ENCODE measurements around the gene MAP2K2.

MAP2K2 gene

DNA sequence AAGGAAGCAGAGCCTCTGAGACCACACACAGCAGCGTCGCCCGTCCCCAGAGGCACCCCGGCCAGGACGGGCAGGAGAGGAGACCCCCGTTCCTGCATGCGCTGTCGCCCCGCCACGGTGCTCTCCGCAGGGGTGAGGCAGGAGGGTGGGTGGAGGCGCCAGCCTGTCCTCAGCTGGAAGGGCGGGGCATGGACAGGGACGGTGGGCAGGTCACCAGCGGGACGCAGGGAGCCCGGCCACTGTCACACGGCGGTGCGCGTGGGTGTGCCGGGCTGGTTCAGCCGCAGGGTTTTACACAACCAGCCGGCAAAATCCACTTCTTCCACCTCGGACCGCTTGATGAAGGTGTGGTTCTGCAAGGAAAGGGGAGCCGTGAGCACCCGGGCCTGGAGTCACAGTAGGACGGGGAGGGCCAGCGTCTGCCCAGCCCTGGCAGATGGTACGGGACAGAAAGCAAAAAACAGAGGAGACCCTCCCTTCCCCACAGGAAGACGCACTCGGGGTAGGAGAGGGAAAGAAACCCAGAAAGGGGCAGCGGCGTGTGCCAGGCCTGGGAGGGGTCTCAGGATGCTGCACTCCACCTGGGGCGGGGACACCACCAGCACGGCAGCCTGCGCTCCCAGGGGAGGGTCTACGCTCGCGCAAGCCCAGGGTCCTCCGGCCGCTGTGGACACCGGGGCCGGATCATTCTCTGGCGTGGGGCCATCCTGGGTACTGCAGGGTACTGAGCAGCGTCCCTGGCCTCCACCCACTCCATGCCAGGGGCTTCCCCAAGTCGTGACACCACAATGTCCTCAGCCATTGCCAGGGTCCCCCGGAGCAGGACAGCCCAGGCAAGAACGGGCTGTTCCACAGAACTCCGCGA lies 33.3 kb downstream of the MAP2K2 start:
- Histone ChIP-seq H3K9ac (ENCODE audit: low read length) (no peak overlapping the region), H4K20me1 (ENCODE audit: insufficient read depth, low read length) (no peaks in the 10 kb centered on the region), H3K27ac (ENCODE audit: low read length) (no peak overlapping the region), H3K4me1 (ENCODE audit: low read length) (no peaks in the 10 kb centered on the region), H3K36me3 (replicated peaks; ENCODE audit: low read depth, low read length) (peaks cover 15% of the 10 kb centered on the region), H3K27me3 (ENCODE audit: low read depth, low read length) (no peaks in the 10 kb centered on the region), H3K79me2 (ENCODE audit: low read length) (no peaks in the 10 kb centered on the region), H3K9me3 (ENCODE audit: insufficient read depth, low read length) (no peaks in the 10 kb centered on the region), H3K4me3 (ENCODE audit: low read length) (no peak overlapping the region), H3K4me2 (ENCODE audit: low read length) (no peak overlapping the region), H2AFZ (ENCODE audit: low read depth, low read length) (no peak overlapping the region)
- TF ChIP-seq EZH2phosphoT487 (IDR thresholded peaks at IDR 0.05; ENCODE audit: low read depth) = no peak
- TF ChIP-seq, protein P1, sequence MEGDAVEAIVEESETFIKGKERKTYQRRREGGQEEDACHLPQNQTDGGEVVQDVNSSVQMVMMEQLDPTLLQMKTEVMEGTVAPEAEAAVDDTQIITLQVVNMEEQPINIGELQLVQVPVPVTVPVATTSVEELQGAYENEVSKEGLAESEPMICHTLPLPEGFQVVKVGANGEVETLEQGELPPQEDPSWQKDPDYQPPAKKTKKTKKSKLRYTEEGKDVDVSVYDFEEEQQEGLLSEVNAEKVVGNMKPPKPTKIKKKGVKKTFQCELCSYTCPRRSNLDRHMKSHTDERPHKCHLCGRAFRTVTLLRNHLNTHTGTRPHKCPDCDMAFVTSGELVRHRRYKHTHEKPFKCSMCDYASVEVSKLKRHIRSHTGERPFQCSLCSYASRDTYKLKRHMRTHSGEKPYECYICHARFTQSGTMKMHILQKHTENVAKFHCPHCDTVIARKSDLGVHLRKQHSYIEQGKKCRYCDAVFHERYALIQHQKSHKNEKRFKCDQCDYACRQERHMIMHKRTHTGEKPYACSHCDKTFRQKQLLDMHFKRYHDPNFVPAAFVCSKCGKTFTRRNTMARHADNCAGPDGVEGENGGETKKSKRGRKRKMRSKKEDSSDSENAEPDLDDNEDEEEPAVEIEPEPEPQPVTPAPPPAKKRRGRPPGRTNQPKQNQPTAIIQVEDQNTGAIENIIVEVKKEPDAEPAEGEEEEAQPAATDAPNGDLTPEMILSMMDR (IDR thresholded peaks at IDR 0.05; ENCODE audit: low read depth, low read length) = no peak

DNA sequence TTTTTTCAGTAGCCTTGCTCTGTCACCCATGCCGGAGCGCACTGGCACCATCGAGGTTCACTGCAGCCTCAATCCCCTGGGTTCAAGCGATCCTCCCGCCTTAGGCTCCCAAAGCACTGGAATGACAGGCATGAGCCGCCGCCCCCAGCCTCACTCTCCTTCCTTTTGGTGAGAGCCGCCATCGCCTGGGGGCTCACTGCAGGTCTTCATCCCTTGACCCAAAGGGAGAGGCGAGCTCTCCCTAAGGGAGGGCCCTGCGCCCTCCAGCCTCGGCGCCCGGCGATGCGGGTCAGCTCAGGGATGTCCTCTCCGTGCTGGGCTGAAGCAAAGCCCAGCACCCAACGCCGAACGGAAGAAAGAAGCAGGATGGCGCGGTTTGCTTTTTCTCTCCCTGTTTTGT lies 34.0 kb downstream of the MAP2K2 start:
- no peaks in the 10 kb centered on the region for H4K20me1 ChIP-seq (ENCODE audit: insufficient read depth, low read length)
- TF ChIP-seq, protein P1 (IDR thresholded peaks at IDR 0.05; ENCODE audit: low read depth, low read length) = no peak
- TF ChIP-seq EZH2phosphoT487 (IDR thresholded peaks at IDR 0.05; ENCODE audit: low read depth) = no peak
- no peak overlapping the region for H3K4me2 ChIP-seq (ENCODE audit: low read length)
- H3K27ac ChIP-seq (ENCODE audit: low read length) = no peak overlapping the region
- no peaks in the 10 kb centered on the region for H3K27me3 ChIP-seq (ENCODE audit: low read depth, low read length)
- H3K4me1 ChIP-seq (ENCODE audit: low read length) = no peaks in the 10 kb centered on the region
- no peak overlapping the region for H3K9ac ChIP-seq (ENCODE audit: low read length)
- H3K9me3 ChIP-seq (ENCODE audit: insufficient read depth, low read length) = no peaks in the 10 kb centered on the region
- H3K79me2 ChIP-seq (ENCODE audit: low read length) = no peaks in the 10 kb centered on the region
- H3K4me3 ChIP-seq (ENCODE audit: low read length) = no peak overlapping the region
- H2AFZ ChIP-seq (ENCODE audit: low read depth, low read length) = no peak overlapping the region
- peaks cover 15% of the 10 kb centered on the region for H3K36me3 ChIP-seq (replicated peaks; ENCODE audit: low read depth, low read length)

DNA sequence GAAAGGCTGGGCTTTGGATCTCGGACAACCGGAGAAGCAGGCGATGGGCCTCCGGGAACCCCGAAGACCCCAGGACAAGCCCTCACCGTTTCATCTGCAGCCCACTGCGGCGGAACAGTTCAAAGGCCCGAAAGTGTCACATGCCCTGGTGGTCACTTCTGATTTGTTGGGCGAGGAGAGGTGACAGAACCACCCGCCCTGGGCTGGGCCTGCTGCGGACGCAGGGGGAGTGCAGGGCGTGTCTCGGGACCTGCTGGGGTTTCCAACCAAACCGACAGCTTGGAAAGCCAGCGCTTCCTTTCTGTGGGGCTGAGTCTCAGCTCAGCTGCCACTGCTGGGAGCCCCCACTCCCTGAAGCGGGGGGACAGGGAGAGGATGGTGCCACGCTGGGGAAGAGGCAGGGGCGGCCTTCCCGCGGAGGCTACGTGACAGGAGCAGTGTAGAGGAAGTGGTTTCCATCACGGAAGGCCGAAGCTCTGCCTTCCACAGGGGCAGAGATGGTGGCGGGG lies 34.5 kb downstream of the MAP2K2 start:
- H3K27ac ChIP-seq (ENCODE audit: low read length) = no peak overlapping the region
- H3K4me2 ChIP-seq (ENCODE audit: low read length) = no peak overlapping the region

DNA sequence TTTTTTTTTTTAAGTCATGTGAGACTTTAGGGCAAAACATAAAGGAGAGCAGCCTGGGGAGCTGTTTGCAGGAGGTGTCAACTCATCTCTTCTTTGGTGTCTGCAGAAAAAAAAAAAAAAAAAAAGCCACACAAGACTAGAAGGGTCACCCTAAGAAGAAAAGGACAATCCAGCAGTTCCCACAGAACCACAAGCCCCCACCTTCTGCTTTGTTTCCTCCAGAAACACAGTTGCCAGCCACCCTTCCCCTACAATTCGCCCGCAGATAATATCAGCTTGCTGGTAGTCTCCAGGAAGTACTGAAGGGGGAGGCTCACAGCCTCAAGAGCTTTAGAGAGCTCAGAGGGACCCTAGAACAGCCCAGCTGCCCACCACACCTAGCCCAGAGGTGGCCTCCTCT lies 34.9 kb downstream of the MAP2K2 start:
- Histone ChIP-seq H4K20me1 (ENCODE audit: insufficient read depth, low read length) (no peaks in the 10 kb centered on the region), H3K27me3 (ENCODE audit: low read depth, low read length) (no peaks in the 10 kb centered on the region), H2AFZ (ENCODE audit: low read depth, low read length) (no peak overlapping the region), H3K9me3 (ENCODE audit: insufficient read depth, low read length) (no peaks in the 10 kb centered on the region), H3K9ac (ENCODE audit: low read length) (no peak overlapping the region), H3K36me3 (replicated peaks; ENCODE audit: low read depth, low read length) (peaks cover 11% of the 10 kb centered on the region), H3K79me2 (ENCODE audit: low read length) (no peaks in the 10 kb centered on the region), H3K4me3 (ENCODE audit: low read length) (no peak overlapping the region), H3K27ac (ENCODE audit: low read length) (no peak overlapping the region), H3K4me2 (ENCODE audit: low read length) (no peak overlapping the region), H3K4me1 (ENCODE audit: low read length) (no peaks in the 10 kb centered on the region)
- TF ChIP-seq EZH2phosphoT487 (IDR thresholded peaks at IDR 0.05; ENCODE audit: low read depth) = no peak
- TF ChIP-seq, protein P1 (IDR thresholded peaks at IDR 0.05; ENCODE audit: low read depth, low read length) = no peak

More for the DNA sequence above, 34.5 kb downstream of the MAP2K2 start:
- Histone ChIP-seq H4K20me1 (ENCODE audit: insufficient read depth, low read length) (no peaks in the 10 kb centered on the region), H3K9ac (ENCODE audit: low read length) (no peak overlapping the region), H3K79me2 (ENCODE audit: low read length) (no peaks in the 10 kb centered on the region), H3K4me1 (ENCODE audit: low read length) (no peaks in the 10 kb centered on the region), H3K27me3 (ENCODE audit: low read depth, low read length) (no peaks in the 10 kb centered on the region), H3K9me3 (ENCODE audit: insufficient read depth, low read length) (no peaks in the 10 kb centered on the region), H3K36me3 (replicated peaks; ENCODE audit: low read depth, low read length) (peaks cover 15% of the 10 kb centered on the region), H2AFZ (ENCODE audit: low read depth, low read length) (no peak overlapping the region), H3K4me3 (ENCODE audit: low read length) (no peak overlapping the region)
- TF ChIP-seq, protein P1 (IDR thresholded peaks at IDR 0.05; ENCODE audit: low read depth, low read length) = no peak
- TF ChIP-seq EZH2phosphoT487 (IDR thresholded peaks at IDR 0.05; ENCODE audit: low read depth) = no peak

All from OCI-LY3 (cell line).